Measurements from ENCODE around the gene SLC25A31. TPM values are rescaled to one million over a fixed set of nuclear protein-coding genes. Genes with fewer than 3 reads are reported as not detected.

SLC25A31 gene
- polyA plus RNA-seq, 6 donors from 2014 or later = not detected

Other genes with a start within 250 kb of the SLC25A31 start
- 1 to 10 TPM in 1 of 6 donors, not detected in 5; 2.0 TPM for gene INTU, start 97.4 kb upstream of the SLC25A31 start, polyA plus RNA-seq (ENCODE audit: low read depth in 6 of 6)
- under 1 TPM in 2 of 6 donors, not detected in 4; 0.05 TPM for gene HSPA4L, start 51.9 kb downstream of the SLC25A31 start, polyA plus RNA-seq (ENCODE audit: low read depth in 6 of 6)
- 1 to 10 TPM in 2 of 6 donors, under 1 TPM in 3, not detected in 1; 0.61 to 2.3 (median 0.85) TPM for gene PLK4, start 150.5 kb downstream of the SLC25A31 start, polyA plus RNA-seq (ENCODE audit: low read depth in 6 of 6)
- gene MFSD8, start 234.8 kb downstream of the SLC25A31 start, polyA plus RNA-seq (ENCODE audit: low read depth in 6 of 6) = 10 to 100 TPM in 3 of 6 donors, 1 to 10 TPM in 3; 7.1 to 13.3 (median 9.5) TPM
- 10 to 100 TPM in 1 of 6 donors, 1 to 10 TPM in 5; 3.4 to 12.3 (median 8.5) TPM for gene ABHD18, start 235.0 kb downstream of the SLC25A31 start, polyA plus RNA-seq (ENCODE audit: low read depth in 6 of 6)

All from naive B cell (primary cell).